WTC11 (cell line): Measurements from ENCODE around the gene PHKA2. TPM values are rescaled to one million over a fixed set of nuclear protein-coding genes. Genes with fewer than 3 reads are reported as not detected.

ENCODE experiments used
- ATAC-seq: fragments of 200-7000 bp; cut with Tn5 transposase; 2 replicates; pipeline ENCODE4 v1.10.0; 2021; ENCODE audit warnings: mild to moderate bottlenecking, moderate library complexity
- CTCF ChIA-PET: fragments of 300-600 bp; sonication (Branson Sonifier 250); formaldehyde crosslinking; loops from one replicate; lab custom pipeline; 2021; ENCODE audit warnings: antibody characterized with exemption; lab: Charles Lee
- POLR2A ChIA-PET: fragments of 350-600 bp; sonication (Branson Sonifier 250); formaldehyde crosslinking; loops from one replicate; lab custom pipeline; 2021; ENCODE audit warnings: antibody characterized with exemption; lab: Charles Lee
- DNase-seq: peaks from one replicate; pipeline ENCODE4 v3.0.0; 2021; ENCODE audit warnings: low spot score
- H3K27ac Mint-ChIP-seq: 2 replicates; pipeline ENCODE4 v1.8.0; 2021; ENCODE audit warnings: mixed read lengths
- H3K27me3 Mint-ChIP-seq: 2 replicates; pipeline ENCODE4 v1.8.0; 2021; ENCODE audit warnings: low read depth, mild to moderate bottlenecking, moderate library complexity, mixed read lengths
- H3K36me3 Mint-ChIP-seq: 2 replicates; pipeline ENCODE4 v1.8.0; 2021; ENCODE audit warnings: mixed read lengths
- H3K4me1 Mint-ChIP-seq: 2 replicates; pipeline ENCODE4 v1.8.0; 2022; ENCODE audit warnings: mixed read lengths
- H3K4me3 Mint-ChIP-seq: 2 replicates; pipeline ENCODE4 v1.8.0; 2021; ENCODE audit warnings: mild to moderate bottlenecking, moderate library complexity, mixed read lengths
- H3K9me3 Mint-ChIP-seq: 2 replicates; pipeline ENCODE4 v1.8.0; 2021; ENCODE audit warnings: mixed read lengths
- CREM ChIP-seq: sonication (generic); formaldehyde crosslinking; IDR thresholded peaks from 2 replicates; pipeline ENCODE4 v1.8.1; 2022; ENCODE audit warnings: mild to moderate bottlenecking, missing genetic modification reagents, moderate library complexity
- ELF4 ChIP-seq: sonication (generic); formaldehyde crosslinking; IDR thresholded peaks from 2 replicates; pipeline ENCODE4 v1.8.1; 2022; ENCODE audit warnings: low read depth, mild to moderate bottlenecking, moderate library complexity, missing genetic modification reagents
- ETV6 ChIP-seq: sonication (generic); formaldehyde crosslinking; IDR thresholded peaks from 2 replicates; pipeline ENCODE4 v1.8.1; 2022; ENCODE audit warnings: mild to moderate bottlenecking, missing genetic modification reagents
- FOXJ3 ChIP-seq: sonication (generic); formaldehyde crosslinking; IDR thresholded peaks from 2 replicates; pipeline ENCODE4 v1.9.0; 2021; ENCODE audit warnings: missing genetic modification reagents, mild to moderate bottlenecking, borderline replicate concordance
- FOXK1 ChIP-seq: sonication (generic); formaldehyde crosslinking; IDR thresholded peaks from 2 replicates; pipeline ENCODE4 v1.8.0; 2022; ENCODE audit warnings: mild to moderate bottlenecking, moderate library complexity, missing genetic modification reagents
- FOXP1 ChIP-seq: sonication (generic); formaldehyde crosslinking; IDR thresholded peaks from 2 replicates; pipeline ENCODE4 v1.8.0; 2022; ENCODE audit warnings: missing genetic modification reagents, mild to moderate bottlenecking, moderate library complexity, borderline replicate concordance
- GABPB1 ChIP-seq: sonication (generic); formaldehyde crosslinking; IDR thresholded peaks from 2 replicates; pipeline ENCODE4 v1.8.1; 2023; ENCODE audit warnings: mild to moderate bottlenecking, missing genetic modification reagents
- IRF2 ChIP-seq: sonication (generic); formaldehyde crosslinking; IDR thresholded peaks from 2 replicates; pipeline ENCODE4 v1.8.0; 2022; ENCODE audit warnings: low read depth, missing genetic modification reagents, borderline replicate concordance
- KAT7 ChIP-seq: sonication (generic); formaldehyde crosslinking; IDR thresholded peaks from 2 replicates; pipeline ENCODE4 v1.8.1; 2023; ENCODE audit warnings: missing genetic modification reagents, mild to moderate bottlenecking, borderline replicate concordance
- NFATC4 ChIP-seq: fragments of 250-450 bp; sonication (Bioruptor Pico); IDR thresholded peaks from 2 replicates; pipeline ENCODE4 v1.9.0; 2021; ENCODE audit warnings: mild to moderate bottlenecking
- NFE2L1 ChIP-seq: sonication (generic); formaldehyde crosslinking; IDR thresholded peaks from 2 replicates; pipeline ENCODE4 v1.8.1; 2023; ENCODE audit warnings: missing genetic modification reagents
- NR2C2 ChIP-seq: sonication (generic); formaldehyde crosslinking; IDR thresholded peaks from 2 replicates; pipeline ENCODE4 v1.8.0; 2022; ENCODE audit warnings: mild to moderate bottlenecking, missing genetic modification reagents
- NR3C1 ChIP-seq: sonication (generic); formaldehyde crosslinking; conservative IDR thresholded peaks from 2 replicates; pipeline ENCODE4 v1.8.1; 2023; ENCODE audit warnings: low read depth, mild to moderate bottlenecking, missing genetic modification reagents
- OVOL2 ChIP-seq: fragments of 250-450 bp; sonication (Bioruptor Pico); IDR thresholded peaks from 2 replicates; pipeline ENCODE4 v1.9.0; 2021; ENCODE audit warnings: mild to moderate bottlenecking, borderline replicate concordance
- PRRX2 ChIP-seq: fragments of 250-450 bp; sonication (Bioruptor Pico); IDR thresholded peaks from 2 replicates; pipeline ENCODE4 v1.8.0; 2021; ENCODE audit warnings: mild to moderate bottlenecking
- RELA ChIP-seq: sonication (generic); formaldehyde crosslinking; IDR thresholded peaks from 2 replicates; pipeline ENCODE4 v1.8.1; 2022; ENCODE audit warnings: missing genetic modification reagents, mild to moderate bottlenecking, borderline replicate concordance
- TCF7 ChIP-seq: sonication (generic); formaldehyde crosslinking; IDR thresholded peaks from 2 replicates; pipeline ENCODE4 v1.8.0; 2022; ENCODE audit warnings: mild to moderate bottlenecking, low read depth, missing genetic modification reagents, moderate library complexity
- ZBTB21 ChIP-seq: sonication (generic); formaldehyde crosslinking; IDR thresholded peaks from 2 replicates; pipeline ENCODE4 v1.8.1; 2023; ENCODE audit warnings: mild to moderate bottlenecking, missing genetic modification reagents, borderline replicate concordance
- ZNF138 ChIP-seq: sonication (generic); formaldehyde crosslinking; conservative IDR thresholded peaks from 2 replicates; pipeline ENCODE4 v1.8.1; 2022; ENCODE audit warnings: mild to moderate bottlenecking, moderate library complexity, missing genetic modification reagents
- ZNF416 ChIP-seq: fragments of 250-450 bp; sonication (Bioruptor Pico); IDR thresholded peaks from 2 replicates; pipeline ENCODE4 v1.9.0; 2021; ENCODE audit warnings: mild to moderate bottlenecking, inconsistent platforms
- total RNA-seq: library from RNA; stranded (reverse); gene quantifications from 3 replicates; pipeline ENCODE4 v1.2.3, GENCODE V29; 2021
- TF ChIP-seq, protein P1 (sequence below): fragments of 250-450 bp; sonication (Bioruptor Pico); IDR thresholded peaks from 2 replicates; pipeline ENCODE4 v1.9.0; 2021; ENCODE audit warnings: mild to moderate bottlenecking
- TF ChIP-seq, protein P2 (sequence below): fragments of 200-600 bp; IDR thresholded peaks from 2 replicates; pipeline ENCODE4 v1.8.0; 2022; ENCODE audit warnings: antibody characterized with exemption
- TF ChIP-seq, protein P3 (sequence below): fragments of 250-450 bp; sonication (Bioruptor Pico); IDR thresholded peaks from 2 replicates; pipeline ENCODE4 v1.9.0; 2021; ENCODE audit warnings: mild to moderate bottlenecking
- TF ChIP-seq, protein P4 (sequence below): sonication (generic); formaldehyde crosslinking; IDR thresholded peaks from 2 replicates; pipeline ENCODE4 v1.8.1; 2023; ENCODE audit warnings: mild to moderate bottlenecking, missing genetic modification reagents, moderate library complexity
- TF ChIP-seq, protein P5 (sequence below): sonication (generic); formaldehyde crosslinking; IDR thresholded peaks from 2 replicates; pipeline ENCODE4 v1.8.1; 2023; ENCODE audit warnings: mild to moderate bottlenecking, missing genetic modification reagents
- TF ChIP-seq, protein P6 (sequence below): sonication (generic); formaldehyde crosslinking; IDR thresholded peaks from 2 replicates; pipeline ENCODE4 v1.8.0; 2022; ENCODE audit warnings: missing genetic modification reagents

The PHKA2 gene
- total RNA-seq, 1 experiment from 2014 or later: 23.8 TPM

DNA sequence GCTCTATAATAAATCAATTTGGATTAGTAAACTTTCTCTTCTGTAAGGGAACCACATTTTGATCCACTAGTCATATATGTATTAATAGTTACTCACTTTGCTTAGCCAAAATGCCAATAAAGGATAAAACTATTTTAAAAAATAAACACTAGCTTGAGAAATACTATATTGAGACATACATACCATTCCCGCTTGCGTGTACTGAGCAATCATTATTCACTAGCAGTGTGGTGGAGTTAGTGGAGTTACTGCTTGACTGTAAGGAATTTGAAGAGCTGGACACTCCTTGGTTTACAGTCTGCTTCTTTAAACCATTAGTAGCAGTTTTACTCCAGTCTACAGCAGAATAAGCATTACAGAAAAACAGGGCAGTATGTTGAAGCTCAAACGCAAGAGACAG lies 10.8 kb upstream of the PHKA2 start:
- POLR2A ChIA-PET: no interaction called here
- CTCF ChIA-PET: interaction anchor here (1.9 kb wide), 1 partner anchor 10 kb away, joined by 5 read pairs; no protein-coding TSS in a partner anchor
- no peak for ATAC-seq

DNA sequence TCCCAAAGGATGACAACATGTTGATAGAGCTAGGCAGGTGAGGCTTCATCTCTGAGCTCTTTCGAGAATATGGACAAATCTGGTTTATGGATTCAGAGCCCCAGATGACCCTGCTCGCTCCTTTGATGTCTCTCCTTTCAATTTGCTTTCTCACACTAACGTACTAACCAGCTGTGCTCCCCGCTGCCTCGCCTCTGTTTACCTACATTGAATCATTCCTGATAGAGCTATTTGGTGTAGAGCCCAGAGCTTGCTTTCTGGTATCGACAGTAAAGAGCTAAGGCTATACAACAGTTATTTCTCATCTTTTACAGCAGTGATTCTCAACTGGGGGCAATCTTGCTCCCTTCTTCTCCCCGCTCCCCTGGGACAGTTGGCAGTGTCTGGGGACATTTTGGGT lies 8.9 kb upstream of the PHKA2 start:
- Mint-ChIP-seq H3K27ac (no peak overlapping the region), H3K9me3 (no peaks in the 10 kb centered on the region), H3K4me3 (no peak overlapping the region), H3K4me1 (peaks cover 17% of the 10 kb centered on the region), H3K36me3 (no peaks in the 10 kb centered on the region), H3K27me3 (no peaks in the 10 kb centered on the region)
- ATAC-seq: no peak
- DNase-seq: no peak
- POLR2A ChIA-PET: no interaction called here
- CTCF ChIA-PET: interaction anchor here (0.8 to 1.0 kb wide), 2 partner anchors 24 to 48 kb away, joined by 3 read pairs; no protein-coding TSS in a partner anchor
- TF ChIP-seq ZBTB21 (CRISPR knock-in tag) (no peak), RELA (CRISPR knock-in tag) (no peak), PRRX2 (no peak), NR3C1 (CRISPR knock-in tag) (no peak), ETV6 (CRISPR knock-in tag) (no peak), NR2C2 (CRISPR knock-in tag) (no peak), FOXK1 (CRISPR knock-in tag) (no peak), ELF4 (CRISPR knock-in tag) (no peak), ZNF138 (CRISPR knock-in tag) (no peak), CREM (CRISPR knock-in tag) (no peak)
- TF ChIP-seq, protein P1, sequence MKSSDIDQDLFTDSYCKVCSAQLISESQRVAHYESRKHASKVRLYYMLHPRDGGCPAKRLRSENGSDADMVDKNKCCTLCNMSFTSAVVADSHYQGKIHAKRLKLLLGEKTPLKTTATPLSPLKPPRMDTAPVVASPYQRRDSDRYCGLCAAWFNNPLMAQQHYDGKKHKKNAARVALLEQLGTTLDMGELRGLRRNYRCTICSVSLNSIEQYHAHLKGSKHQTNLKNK (CRISPR knock-in tag): no peak
- TF ChIP-seq, protein P2, sequence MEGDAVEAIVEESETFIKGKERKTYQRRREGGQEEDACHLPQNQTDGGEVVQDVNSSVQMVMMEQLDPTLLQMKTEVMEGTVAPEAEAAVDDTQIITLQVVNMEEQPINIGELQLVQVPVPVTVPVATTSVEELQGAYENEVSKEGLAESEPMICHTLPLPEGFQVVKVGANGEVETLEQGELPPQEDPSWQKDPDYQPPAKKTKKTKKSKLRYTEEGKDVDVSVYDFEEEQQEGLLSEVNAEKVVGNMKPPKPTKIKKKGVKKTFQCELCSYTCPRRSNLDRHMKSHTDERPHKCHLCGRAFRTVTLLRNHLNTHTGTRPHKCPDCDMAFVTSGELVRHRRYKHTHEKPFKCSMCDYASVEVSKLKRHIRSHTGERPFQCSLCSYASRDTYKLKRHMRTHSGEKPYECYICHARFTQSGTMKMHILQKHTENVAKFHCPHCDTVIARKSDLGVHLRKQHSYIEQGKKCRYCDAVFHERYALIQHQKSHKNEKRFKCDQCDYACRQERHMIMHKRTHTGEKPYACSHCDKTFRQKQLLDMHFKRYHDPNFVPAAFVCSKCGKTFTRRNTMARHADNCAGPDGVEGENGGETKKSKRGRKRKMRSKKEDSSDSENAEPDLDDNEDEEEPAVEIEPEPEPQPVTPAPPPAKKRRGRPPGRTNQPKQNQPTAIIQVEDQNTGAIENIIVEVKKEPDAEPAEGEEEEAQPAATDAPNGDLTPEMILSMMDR: no peak
- TF ChIP-seq, protein P3, sequence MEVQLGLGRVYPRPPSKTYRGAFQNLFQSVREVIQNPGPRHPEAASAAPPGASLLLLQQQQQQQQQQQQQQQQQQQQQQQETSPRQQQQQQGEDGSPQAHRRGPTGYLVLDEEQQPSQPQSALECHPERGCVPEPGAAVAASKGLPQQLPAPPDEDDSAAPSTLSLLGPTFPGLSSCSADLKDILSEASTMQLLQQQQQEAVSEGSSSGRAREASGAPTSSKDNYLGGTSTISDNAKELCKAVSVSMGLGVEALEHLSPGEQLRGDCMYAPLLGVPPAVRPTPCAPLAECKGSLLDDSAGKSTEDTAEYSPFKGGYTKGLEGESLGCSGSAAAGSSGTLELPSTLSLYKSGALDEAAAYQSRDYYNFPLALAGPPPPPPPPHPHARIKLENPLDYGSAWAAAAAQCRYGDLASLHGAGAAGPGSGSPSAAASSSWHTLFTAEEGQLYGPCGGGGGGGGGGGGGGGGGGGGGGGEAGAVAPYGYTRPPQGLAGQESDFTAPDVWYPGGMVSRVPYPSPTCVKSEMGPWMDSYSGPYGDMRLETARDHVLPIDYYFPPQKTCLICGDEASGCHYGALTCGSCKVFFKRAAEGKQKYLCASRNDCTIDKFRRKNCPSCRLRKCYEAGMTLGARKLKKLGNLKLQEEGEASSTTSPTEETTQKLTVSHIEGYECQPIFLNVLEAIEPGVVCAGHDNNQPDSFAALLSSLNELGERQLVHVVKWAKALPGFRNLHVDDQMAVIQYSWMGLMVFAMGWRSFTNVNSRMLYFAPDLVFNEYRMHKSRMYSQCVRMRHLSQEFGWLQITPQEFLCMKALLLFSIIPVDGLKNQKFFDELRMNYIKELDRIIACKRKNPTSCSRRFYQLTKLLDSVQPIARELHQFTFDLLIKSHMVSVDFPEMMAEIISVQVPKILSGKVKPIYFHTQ (CRISPR knock-in tag): no peak

More for the DNA sequence above, 10.8 kb upstream of the PHKA2 start:
- Mint-ChIP-seq H3K27me3 (no peaks in the 10 kb centered on the region), H3K9me3 (no peaks in the 10 kb centered on the region), H3K36me3 (no peaks in the 10 kb centered on the region), H3K4me3 (no peak overlapping the region), H3K4me1 (peaks cover 26% of the 10 kb centered on the region), H3K27ac (no peak overlapping the region)
- TF ChIP-seq, protein P4, sequence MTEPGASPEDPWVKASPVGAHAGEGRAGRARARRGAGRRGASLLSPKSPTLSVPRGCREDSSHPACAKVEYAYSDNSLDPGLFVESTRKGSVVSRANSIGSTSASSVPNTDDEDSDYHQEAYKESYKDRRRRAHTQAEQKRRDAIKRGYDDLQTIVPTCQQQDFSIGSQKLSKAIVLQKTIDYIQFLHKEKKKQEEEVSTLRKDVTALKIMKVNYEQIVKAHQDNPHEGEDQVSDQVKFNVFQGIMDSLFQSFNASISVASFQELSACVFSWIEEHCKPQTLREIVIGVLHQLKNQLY (CRISPR knock-in tag): no peak
- no peak for TF ChIP-seq ZNF416 (CRISPR knock-in tag)
- no peak for TF ChIP-seq FOXJ3 (CRISPR knock-in tag)
- TF ChIP-seq FOXP1 (CRISPR knock-in tag): no peak
- no peak for TF ChIP-seq OVOL2
- no peak for TF ChIP-seq ZBTB21 (CRISPR knock-in tag)
- TF ChIP-seq CREM (CRISPR knock-in tag): no peak
- TF ChIP-seq NFE2L1 (CRISPR knock-in tag): no peak
- TF ChIP-seq IRF2 (CRISPR knock-in tag): no peak
- no peak for TF ChIP-seq TCF7 (CRISPR knock-in tag)
- TF ChIP-seq KAT7: no peak
- TF ChIP-seq, protein P5, sequence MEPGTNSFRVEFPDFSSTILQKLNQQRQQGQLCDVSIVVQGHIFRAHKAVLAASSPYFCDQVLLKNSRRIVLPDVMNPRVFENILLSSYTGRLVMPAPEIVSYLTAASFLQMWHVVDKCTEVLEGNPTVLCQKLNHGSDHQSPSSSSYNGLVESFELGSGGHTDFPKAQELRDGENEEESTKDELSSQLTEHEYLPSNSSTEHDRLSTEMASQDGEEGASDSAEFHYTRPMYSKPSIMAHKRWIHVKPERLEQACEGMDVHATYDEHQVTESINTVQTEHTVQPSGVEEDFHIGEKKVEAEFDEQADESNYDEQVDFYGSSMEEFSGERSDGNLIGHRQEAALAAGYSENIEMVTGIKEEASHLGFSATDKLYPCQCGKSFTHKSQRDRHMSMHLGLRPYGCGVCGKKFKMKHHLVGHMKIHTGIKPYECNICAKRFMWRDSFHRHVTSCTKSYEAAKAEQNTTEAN (CRISPR knock-in tag): no peak
- no peak for TF ChIP-seq GABPB1 (CRISPR knock-in tag)
- TF ChIP-seq NFATC4 (CRISPR knock-in tag): no peak
- TF ChIP-seq, protein P6, sequence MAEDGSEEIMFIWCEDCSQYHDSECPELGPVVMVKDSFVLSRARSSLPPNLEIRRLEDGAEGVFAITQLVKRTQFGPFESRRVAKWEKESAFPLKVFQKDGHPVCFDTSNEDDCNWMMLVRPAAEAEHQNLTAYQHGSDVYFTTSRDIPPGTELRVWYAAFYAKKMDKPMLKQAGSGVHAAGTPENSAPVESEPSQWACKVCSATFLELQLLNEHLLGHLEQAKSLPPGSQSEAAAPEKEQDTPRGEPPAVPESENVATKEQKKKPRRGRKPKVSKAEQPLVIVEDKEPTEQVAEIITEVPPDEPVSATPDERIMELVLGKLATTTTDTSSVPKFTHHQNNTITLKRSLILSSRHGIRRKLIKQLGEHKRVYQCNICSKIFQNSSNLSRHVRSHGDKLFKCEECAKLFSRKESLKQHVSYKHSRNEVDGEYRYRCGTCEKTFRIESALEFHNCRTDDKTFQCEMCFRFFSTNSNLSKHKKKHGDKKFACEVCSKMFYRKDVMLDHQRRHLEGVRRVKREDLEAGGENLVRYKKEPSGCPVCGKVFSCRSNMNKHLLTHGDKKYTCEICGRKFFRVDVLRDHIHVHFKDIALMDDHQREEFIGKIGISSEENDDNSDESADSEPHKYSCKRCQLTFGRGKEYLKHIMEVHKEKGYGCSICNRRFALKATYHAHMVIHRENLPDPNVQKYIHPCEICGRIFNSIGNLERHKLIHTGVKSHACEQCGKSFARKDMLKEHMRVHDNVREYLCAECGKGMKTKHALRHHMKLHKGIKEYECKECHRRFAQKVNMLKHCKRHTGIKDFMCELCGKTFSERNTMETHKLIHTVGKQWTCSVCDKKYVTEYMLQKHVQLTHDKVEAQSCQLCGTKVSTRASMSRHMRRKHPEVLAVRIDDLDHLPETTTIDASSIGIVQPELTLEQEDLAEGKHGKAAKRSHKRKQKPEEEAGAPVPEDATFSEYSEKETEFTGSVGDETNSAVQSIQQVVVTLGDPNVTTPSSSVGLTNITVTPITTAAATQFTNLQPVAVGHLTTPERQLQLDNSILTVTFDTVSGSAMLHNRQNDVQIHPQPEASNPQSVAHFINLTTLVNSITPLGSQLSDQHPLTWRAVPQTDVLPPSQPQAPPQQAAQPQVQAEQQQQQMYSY (CRISPR knock-in tag): no peak
- DNase-seq: no peak
